IPS-18a (cell line): ENCODE data around the gene RRAGC.
A peak's percentile ranks its signal among the peaks of the same experiment; 100 is the strongest.

Experiments used
- H3K27ac ChIP-seq: one replicate; pipeline ENCODE4 v1.5.1; 2013; ENCODE audit warnings: low read length
- H3K27me3 ChIP-seq: one replicate; pipeline ENCODE4 v1.6.1; 2013; ENCODE audit warnings: mild to moderate bottlenecking, low read length; ENCODE audit not compliant: control insufficient read depth, insufficient read depth
- H3K36me3 ChIP-seq: one replicate; pipeline ENCODE4 v1.6.1; 2013; ENCODE audit warnings: low read depth, low read length; ENCODE audit not compliant: control insufficient read depth
- H3K4me1 ChIP-seq: one replicate; pipeline ENCODE4 v1.6.1; 2013; ENCODE audit warnings: low read depth, low read length; ENCODE audit not compliant: control insufficient read depth
- H3K4me3 ChIP-seq: one replicate; pipeline ENCODE4 v1.5.1; 2013; ENCODE audit warnings: low read length
- H3K9ac ChIP-seq: one replicate; pipeline ENCODE4 v1.6.1; 2013; ENCODE audit warnings: mild to moderate bottlenecking, low read length, moderate library complexity
- H3K9me3 ChIP-seq: one replicate; pipeline ENCODE4 v1.6.1; 2013; ENCODE audit warnings: low read depth, low read length; ENCODE audit not compliant: control insufficient read depth

Gene RRAGC, protein sequence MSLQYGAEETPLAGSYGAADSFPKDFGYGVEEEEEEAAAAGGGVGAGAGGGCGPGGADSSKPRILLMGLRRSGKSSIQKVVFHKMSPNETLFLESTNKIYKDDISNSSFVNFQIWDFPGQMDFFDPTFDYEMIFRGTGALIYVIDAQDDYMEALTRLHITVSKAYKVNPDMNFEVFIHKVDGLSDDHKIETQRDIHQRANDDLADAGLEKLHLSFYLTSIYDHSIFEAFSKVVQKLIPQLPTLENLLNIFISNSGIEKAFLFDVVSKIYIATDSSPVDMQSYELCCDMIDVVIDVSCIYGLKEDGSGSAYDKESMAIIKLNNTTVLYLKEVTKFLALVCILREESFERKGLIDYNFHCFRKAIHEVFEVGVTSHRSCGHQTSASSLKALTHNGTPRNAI

DNA sequence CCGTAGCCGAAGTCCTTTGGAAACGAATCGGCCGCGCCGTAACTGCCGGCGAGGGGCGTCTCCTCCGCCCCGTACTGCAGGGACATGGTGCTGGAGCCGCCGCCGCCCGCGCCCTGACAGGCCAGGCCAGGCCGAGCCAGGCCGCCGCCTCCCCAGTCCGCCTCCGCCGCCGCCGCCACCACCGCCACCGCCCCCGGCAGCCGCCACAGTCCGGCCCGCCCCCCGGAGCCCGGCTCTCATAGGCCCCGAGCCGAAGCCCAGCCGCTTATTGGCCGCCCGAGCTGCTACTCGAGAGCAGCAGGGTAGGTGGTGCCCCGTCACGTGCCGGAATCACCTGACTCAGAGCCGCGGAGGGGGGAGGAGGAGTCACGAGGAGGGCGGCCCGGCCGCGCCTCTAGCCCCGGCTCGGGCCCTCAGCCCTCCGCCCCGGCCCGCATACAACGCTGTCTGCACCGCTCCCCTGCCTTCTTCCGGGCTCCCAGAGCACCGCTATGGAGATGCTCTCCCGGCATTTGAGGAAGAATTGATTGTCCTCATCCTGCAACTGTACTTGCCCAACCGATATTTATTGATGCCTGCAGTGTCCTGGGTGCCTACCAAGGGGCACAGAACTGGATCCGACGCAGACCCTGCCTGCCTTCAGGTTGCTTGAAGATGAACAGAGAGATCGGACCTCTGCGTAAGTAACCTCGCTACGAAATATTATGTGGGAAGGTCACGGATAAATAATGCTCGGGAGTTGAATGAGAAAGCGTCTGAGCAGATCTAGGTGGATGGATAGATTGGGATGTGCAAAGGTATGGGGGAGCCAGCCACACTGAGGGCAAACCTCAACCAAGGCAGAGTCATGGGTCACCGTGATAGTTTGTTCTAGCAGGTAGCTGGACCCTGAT lies at the start of gene RRAGC:
RRAGC (minus strand) TSS at position 212 of the 893 bp plus-strand sequence; CDS start at position 86, 126 bp downstream.
- Histone ChIP-seq H3K4me1 (peaks cover 5% of the 10 kb centered on the region), H3K4me3 (peak within 1 kb of the TSS; percentile 90), H3K9me3 (no peaks in the 10 kb centered on the region), H3K9ac (peak within 1 kb of the TSS; percentile 61), H3K27ac (no peak within 1 kb of the TSS), H3K36me3 (peaks cover 25% of the 10 kb centered on the region), H3K27me3 (no peaks in the 10 kb centered on the region)

GRCh38 chr1:38908821-38909220 lies 49.2 kb upstream of the RRAGC start:
- no peaks in the 10 kb centered on the region for H3K9me3 ChIP-seq
- H3K4me3 ChIP-seq = no peak overlapping the region
- H3K9ac ChIP-seq = no peak overlapping the region
- no peaks in the 10 kb centered on the region for H3K36me3 ChIP-seq
- no peak overlapping the region for H3K27ac ChIP-seq
- no peaks in the 10 kb centered on the region for H3K27me3 ChIP-seq
- H3K4me1 ChIP-seq = no peaks in the 10 kb centered on the region

GRCh38 chr1:38905985-38906384 lies 46.4 kb upstream of the RRAGC start:
- no peaks in the 10 kb centered on the region for H3K9me3 ChIP-seq
- no peak overlapping the region for H3K27ac ChIP-seq
- no peak overlapping the region for H3K4me3 ChIP-seq
- no peaks in the 10 kb centered on the region for H3K27me3 ChIP-seq
- no peak overlapping the region for H3K9ac ChIP-seq
- H3K36me3 ChIP-seq = no peaks in the 10 kb centered on the region
- no peaks in the 10 kb centered on the region for H3K4me1 ChIP-seq

- Histone ChIP-seq H3K4me1 (no peaks in the 10 kb centered on the region), H3K9me3 (no peaks in the 10 kb centered on the region), H3K9ac (no peak overlapping the region), H3K36me3 (no peaks in the 10 kb centered on the region), H3K27me3 (no peaks in the 10 kb centered on the region), H3K27ac (no peak overlapping the region), H3K4me3 (no peak overlapping the region)
Observed at GRCh38 chr1:38899560-38899959, 40.0 kb upstream of the RRAGC start.

DNA sequence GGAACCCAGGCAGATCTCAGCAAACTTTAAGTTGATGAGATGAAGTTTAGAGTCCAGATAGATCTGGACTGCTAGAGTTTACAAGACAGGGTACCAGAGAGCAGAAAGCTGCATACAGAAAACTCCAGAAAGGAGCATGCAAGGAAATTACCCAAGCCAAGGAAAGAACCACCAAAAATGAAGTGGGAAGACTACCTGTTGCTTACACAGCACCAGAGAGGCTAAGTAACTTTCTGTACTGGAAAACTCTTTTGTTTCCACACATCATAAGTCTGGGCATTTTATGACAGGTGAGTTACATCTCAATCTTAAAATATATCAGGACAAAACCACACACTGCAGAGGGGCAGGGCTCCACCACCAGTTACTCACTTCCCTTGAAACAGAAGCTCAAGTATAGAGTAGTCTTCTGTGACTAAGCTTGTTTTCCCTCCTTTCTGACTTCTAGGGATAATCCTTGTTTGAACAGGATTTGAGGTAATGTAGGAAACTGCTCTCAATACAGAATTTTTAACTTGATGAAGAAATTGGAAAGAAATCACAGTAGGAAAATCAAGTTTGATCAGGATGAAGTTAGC lies 39.2 kb upstream of the RRAGC start:
- no peak overlapping the region for H3K27ac ChIP-seq
- no peaks in the 10 kb centered on the region for H3K9me3 ChIP-seq
- H3K27me3 ChIP-seq = no peaks in the 10 kb centered on the region
- H3K9ac ChIP-seq = no peak overlapping the region
- no peak overlapping the region for H3K4me3 ChIP-seq
- H3K36me3 ChIP-seq = no peaks in the 10 kb centered on the region
- H3K4me1 ChIP-seq = no peaks in the 10 kb centered on the region

DNA sequence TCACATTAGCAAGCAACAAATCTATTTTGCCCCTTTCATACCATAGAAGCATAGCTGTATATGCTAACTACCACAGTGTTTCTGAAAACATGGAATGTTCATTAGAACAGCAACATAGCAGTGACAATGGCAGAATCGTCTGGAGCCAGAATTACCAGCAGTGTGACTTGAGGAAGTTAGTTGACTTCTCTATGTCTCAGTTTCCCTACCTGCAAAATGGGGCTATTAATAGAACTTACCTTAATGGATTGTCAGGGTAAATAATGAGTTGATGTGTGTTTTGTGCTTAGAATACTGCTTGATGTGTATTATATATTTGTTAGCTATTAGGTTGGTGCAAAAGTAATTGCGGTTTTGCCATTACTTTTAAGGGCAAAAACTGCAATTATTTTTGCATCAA lies 36.6 kb upstream of the RRAGC start:
- no peaks in the 10 kb centered on the region for H3K36me3 ChIP-seq
- no peaks in the 10 kb centered on the region for H3K27me3 ChIP-seq
- no peak overlapping the region for H3K9ac ChIP-seq
- H3K9me3 ChIP-seq = no peaks in the 10 kb centered on the region
- H3K4me1 ChIP-seq = no peaks in the 10 kb centered on the region
- H3K27ac ChIP-seq = no peak overlapping the region
- no peak overlapping the region for H3K4me3 ChIP-seq

DNA sequence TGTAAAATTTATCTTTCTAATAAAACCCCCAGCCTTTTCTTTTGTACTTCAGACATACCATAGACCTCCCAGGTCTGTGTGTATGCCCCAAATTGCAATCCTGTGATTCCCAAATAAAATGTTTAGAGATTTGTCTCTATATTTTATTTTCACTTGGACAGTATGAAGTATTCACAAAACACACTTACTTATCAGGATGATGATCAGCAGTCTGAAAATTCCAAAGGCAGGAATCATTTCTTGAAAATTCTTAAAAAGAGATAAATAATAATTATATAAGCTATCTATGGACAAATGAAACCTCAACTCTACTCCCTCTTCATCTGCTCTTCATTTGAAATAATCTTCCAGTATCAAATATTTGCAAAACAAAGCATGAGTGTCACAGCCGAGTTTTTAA lies 33.4 kb upstream of the RRAGC start:
- H3K4me1 ChIP-seq = no peaks in the 10 kb centered on the region
- H3K27ac ChIP-seq = no peak overlapping the region
- no peaks in the 10 kb centered on the region for H3K9me3 ChIP-seq
- H3K27me3 ChIP-seq = no peaks in the 10 kb centered on the region
- no peaks in the 10 kb centered on the region for H3K36me3 ChIP-seq
- no peak overlapping the region for H3K9ac ChIP-seq
- H3K4me3 ChIP-seq = no peak overlapping the region

DNA sequence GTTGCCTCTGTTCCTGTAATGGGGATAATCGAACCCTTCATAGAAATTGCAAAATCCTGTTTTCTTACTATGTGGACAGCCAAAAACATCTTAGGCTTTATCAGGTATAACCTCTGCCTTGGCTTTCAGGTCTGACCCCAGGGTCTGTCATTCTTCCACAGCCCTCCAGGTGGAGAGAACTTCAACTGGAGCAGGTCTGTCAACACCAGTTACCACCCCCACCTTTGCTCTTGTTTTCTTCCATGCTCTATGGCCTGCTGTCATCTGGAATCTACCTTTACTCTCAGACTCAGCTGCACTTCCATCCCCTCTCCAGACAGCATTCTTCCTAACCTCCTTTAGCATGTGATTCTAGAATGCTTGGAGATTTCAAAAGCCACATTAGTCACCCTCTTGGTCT lies 32.2 kb upstream of the RRAGC start:
- no peak overlapping the region for H3K4me3 ChIP-seq
- no peak overlapping the region for H3K27ac ChIP-seq
- H3K36me3 ChIP-seq = no peaks in the 10 kb centered on the region
- H3K27me3 ChIP-seq = no peaks in the 10 kb centered on the region
- H3K9ac ChIP-seq = no peak overlapping the region
- H3K9me3 ChIP-seq = no peaks in the 10 kb centered on the region
- no peaks in the 10 kb centered on the region for H3K4me1 ChIP-seq

DNA sequence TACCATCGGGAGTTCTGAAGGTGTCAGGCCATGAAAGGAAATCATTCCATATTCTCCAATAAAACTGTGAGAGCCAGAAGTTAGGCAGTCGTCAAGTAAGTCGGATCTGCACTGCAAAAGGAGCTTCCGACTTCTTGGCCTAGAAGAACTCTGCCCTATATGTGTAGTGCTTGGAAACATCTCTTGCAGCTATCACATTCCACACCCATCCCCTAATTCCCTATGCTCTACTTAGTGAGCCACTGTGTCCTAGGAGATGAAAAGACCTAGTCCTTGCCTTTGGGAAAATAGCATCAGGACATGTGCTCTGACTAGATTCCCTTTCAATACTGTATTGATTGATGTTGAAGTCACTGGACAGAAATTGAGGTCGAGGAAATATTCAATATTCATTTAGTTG lies 30.0 kb upstream of the RRAGC start:
- no peak overlapping the region for H3K4me3 ChIP-seq
- no peaks in the 10 kb centered on the region for H3K4me1 ChIP-seq
- no peak overlapping the region for H3K27ac ChIP-seq
- no peaks in the 10 kb centered on the region for H3K27me3 ChIP-seq
- no peak overlapping the region for H3K9ac ChIP-seq
- H3K9me3 ChIP-seq = no peaks in the 10 kb centered on the region
- H3K36me3 ChIP-seq = no peaks in the 10 kb centered on the region

DNA sequence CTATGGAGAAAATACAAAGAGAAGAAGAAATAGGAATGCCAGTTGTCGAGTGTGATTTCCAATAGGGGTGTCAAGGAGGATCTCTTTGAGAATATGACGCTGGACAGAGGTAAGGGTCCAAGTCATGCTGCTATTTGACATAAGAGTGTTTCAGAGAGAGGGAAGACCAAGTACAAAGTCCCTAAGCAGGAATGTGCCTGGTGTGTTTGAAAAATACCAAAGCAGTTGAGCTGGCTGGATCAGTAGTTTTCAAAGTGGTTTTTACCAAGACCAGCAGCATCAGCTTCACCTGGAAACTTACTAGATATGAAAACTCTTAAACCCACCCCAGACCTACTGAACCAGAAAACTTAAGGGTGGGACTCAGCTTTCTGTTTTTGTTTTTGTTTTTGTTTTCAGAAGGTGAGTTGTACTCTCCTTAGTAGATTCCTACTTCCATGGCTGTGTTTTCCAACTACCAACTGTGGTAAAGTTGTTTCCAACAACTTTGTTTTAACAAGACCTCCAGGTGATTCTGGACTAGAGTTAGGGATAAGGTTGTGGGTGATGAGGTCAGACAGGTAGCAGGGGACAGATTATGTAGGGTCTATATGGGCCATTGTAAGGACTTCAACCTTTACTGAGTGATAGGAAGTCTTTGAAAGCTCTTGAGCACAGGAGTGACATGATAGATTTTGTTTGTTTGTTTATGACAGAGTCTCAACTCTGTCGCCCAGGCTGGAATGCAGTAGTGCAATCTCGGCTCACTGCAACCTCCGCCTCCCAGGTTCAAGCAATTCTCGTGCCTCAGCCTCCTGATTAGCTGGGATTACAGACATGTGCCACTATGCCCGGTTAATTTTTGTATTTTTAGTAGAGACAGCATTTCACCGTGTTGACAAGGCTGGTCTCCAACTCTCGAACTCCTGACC lies 29.1 kb upstream of the RRAGC start:
- H3K4me3 ChIP-seq = no peak overlapping the region
- H3K9me3 ChIP-seq = no peaks in the 10 kb centered on the region
- no peaks in the 10 kb centered on the region for H3K36me3 ChIP-seq
- no peak overlapping the region for H3K9ac ChIP-seq
- no peaks in the 10 kb centered on the region for H3K4me1 ChIP-seq
- H3K27me3 ChIP-seq = no peaks in the 10 kb centered on the region
- H3K27ac ChIP-seq = no peak overlapping the region

GRCh38 chr1:38885092-38885491 lies 25.5 kb upstream of the RRAGC start:
- Histone ChIP-seq H3K4me1 (no peaks in the 10 kb centered on the region), H3K9me3 (no peaks in the 10 kb centered on the region), H3K27me3 (no peaks in the 10 kb centered on the region), H3K9ac (no peak overlapping the region), H3K27ac (no peak overlapping the region), H3K4me3 (no peak overlapping the region), H3K36me3 (no peaks in the 10 kb centered on the region)
